ENCODE results near the gene TMEM39B. TPM values are rescaled to one million over a fixed set of nuclear protein-coding genes. Genes with fewer than 3 reads are reported as not detected.
"Not testable (repeated sequence)": the region's sequence is repeated elsewhere in the genome, so short reads cannot be mapped to it uniquely, and the experiment has no call there.

Gene TMEM39B
- total RNA-seq, 1 donor from 2014 or later, result 14.1 TPM

DNA sequence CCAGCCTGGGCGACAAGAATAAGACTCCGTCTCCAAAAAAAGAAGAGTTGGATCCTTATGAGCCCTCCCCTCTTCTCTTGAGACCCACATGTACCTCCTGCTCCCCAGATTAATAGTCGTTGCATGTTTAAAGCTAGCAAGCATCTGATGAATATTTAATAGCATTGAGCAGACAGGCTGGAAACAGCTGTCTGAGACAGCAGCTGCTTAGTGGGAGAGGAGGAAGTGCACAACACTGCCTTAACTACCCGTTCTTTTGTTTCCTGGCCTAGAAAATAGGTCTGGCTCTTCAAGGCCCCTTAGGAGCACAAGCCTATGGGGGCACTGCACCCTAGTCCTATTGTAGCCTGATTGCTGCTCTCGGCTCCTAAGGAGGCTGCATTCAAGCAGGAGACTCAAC, 17.3 kb upstream of the TMEM39B start:
- no peak overlapping the region for H3K4me3 Mint-ChIP-seq (ENCODE audit: unreplicated experiment)
- H3K36me3 Mint-ChIP-seq (ENCODE audit: low read depth), result peaks cover 40% of the 10 kb centered on the region
- H3K27ac Mint-ChIP-seq (ENCODE audit: unreplicated experiment), result peak overlapping the region; percentile 69

DNA sequence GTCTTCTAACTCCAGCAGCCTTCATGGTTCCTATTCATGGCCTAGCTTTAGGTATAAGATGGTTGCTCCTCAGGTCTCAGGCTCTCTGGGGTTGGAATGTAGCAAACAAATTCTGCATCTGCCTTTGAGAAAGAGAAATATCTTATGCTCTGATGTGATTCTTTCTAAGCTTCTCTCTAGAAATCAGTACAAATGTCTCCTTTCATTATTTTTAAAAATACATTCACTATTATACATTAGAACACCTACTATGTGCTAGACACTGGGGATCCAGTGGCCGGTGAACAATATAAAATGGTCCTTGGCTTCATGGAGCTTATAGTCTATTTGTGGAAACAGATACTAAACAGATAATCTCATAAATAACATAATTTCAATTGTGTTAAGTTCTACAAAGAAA, 16.1 kb upstream of the TMEM39B start:
- Mint-ChIP-seq H3K4me1 (ENCODE audit: low read depth) (peaks cover 19% of the 10 kb centered on the region), H3K36me3 (ENCODE audit: low read depth) (peaks cover 44% of the 10 kb centered on the region), H3K4me3 (ENCODE audit: unreplicated experiment) (no peak overlapping the region), H3K27me3 (ENCODE audit: low read depth) (no peaks in the 10 kb centered on the region), H3K27ac (ENCODE audit: unreplicated experiment) (peak overlapping the region; percentile 41), H3K9me3 (ENCODE audit: low read depth) (no peaks in the 10 kb centered on the region)
- TF ChIP-seq, protein P1, sequence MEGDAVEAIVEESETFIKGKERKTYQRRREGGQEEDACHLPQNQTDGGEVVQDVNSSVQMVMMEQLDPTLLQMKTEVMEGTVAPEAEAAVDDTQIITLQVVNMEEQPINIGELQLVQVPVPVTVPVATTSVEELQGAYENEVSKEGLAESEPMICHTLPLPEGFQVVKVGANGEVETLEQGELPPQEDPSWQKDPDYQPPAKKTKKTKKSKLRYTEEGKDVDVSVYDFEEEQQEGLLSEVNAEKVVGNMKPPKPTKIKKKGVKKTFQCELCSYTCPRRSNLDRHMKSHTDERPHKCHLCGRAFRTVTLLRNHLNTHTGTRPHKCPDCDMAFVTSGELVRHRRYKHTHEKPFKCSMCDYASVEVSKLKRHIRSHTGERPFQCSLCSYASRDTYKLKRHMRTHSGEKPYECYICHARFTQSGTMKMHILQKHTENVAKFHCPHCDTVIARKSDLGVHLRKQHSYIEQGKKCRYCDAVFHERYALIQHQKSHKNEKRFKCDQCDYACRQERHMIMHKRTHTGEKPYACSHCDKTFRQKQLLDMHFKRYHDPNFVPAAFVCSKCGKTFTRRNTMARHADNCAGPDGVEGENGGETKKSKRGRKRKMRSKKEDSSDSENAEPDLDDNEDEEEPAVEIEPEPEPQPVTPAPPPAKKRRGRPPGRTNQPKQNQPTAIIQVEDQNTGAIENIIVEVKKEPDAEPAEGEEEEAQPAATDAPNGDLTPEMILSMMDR (IDR thresholded peaks at IDR 0.05), result no peak
- DNase-seq (ENCODE audit: low spot score), result no peak

More for the DNA sequence above, 17.3 kb upstream of the TMEM39B start:
- no peaks in the 10 kb centered on the region for H3K9me3 Mint-ChIP-seq (ENCODE audit: low read depth)
- H3K27me3 Mint-ChIP-seq (ENCODE audit: low read depth), result no peaks in the 10 kb centered on the region
- no peak for DNase-seq (ENCODE audit: low spot score)
- TF ChIP-seq, protein P1 (IDR thresholded peaks at IDR 0.05), result no peak
- H3K4me1 Mint-ChIP-seq (ENCODE audit: low read depth), result peaks cover 8% of the 10 kb centered on the region

DNA sequence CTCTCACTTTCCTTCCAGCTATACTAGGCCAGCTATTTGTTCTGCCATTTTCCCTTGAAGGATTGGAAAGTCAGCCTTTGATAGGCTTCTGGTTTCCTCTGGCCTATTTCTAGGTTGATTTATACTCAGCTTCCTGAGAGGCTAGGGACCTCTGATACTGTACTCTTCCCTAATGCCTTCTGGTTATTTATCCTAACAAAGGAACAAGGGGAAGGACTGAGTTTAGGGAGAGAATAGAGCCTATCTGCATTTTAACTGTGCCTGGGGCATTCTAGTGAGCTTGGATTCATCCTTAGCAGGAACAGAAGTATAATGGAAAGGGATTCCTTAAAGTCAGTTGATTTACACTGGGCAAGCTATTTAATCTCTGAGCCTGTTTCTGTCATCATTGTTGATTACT, 11.8 kb upstream of the TMEM39B start:
- no peaks in the 10 kb centered on the region for H3K27me3 Mint-ChIP-seq (ENCODE audit: low read depth)
- H3K4me1 Mint-ChIP-seq (ENCODE audit: low read depth), result peaks cover 36% of the 10 kb centered on the region
- H3K36me3 Mint-ChIP-seq (ENCODE audit: low read depth), result peaks cover 27% of the 10 kb centered on the region
- TF ChIP-seq, protein P1 (IDR thresholded peaks at IDR 0.05), result no peak
- no peak overlapping the region for H3K4me3 Mint-ChIP-seq (ENCODE audit: unreplicated experiment)
- no peaks in the 10 kb centered on the region for H3K9me3 Mint-ChIP-seq (ENCODE audit: low read depth)
- peak overlapping the region; percentile 80 for H3K27ac Mint-ChIP-seq (ENCODE audit: unreplicated experiment)
- no peak for DNase-seq (ENCODE audit: low spot score)

DNA sequence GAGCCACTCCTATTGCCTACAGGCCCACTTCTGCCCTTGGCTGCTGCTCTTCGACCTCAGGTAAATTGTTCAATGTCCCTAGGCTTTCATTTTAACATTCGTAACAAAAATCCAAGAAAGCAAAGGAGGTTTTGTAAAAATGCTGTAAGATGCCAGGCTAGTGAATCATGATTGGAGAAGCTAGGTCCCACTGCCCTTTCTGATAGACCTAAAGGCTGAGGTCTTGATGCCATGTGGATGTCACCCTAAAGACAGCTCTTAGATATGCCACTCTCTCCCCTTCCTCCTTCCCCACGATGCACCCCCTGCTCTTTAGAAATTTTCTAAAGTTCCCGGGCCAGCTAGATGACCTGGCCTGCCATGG, 9.9 kb upstream of the TMEM39B start:
- Mint-ChIP-seq H3K9me3 (ENCODE audit: low read depth) (no peaks in the 10 kb centered on the region), H3K27me3 (ENCODE audit: low read depth) (no peaks in the 10 kb centered on the region), H3K36me3 (ENCODE audit: low read depth) (peaks cover 26% of the 10 kb centered on the region), H3K4me1 (ENCODE audit: low read depth) (peaks cover 50% of the 10 kb centered on the region), H3K4me3 (ENCODE audit: unreplicated experiment) (no peak overlapping the region), H3K27ac (ENCODE audit: unreplicated experiment) (peak overlapping the region; percentile 99)
- DNase-seq (ENCODE audit: low spot score), result no peak
- TF ChIP-seq, protein P1 (IDR thresholded peaks at IDR 0.05), result no peak

DNA sequence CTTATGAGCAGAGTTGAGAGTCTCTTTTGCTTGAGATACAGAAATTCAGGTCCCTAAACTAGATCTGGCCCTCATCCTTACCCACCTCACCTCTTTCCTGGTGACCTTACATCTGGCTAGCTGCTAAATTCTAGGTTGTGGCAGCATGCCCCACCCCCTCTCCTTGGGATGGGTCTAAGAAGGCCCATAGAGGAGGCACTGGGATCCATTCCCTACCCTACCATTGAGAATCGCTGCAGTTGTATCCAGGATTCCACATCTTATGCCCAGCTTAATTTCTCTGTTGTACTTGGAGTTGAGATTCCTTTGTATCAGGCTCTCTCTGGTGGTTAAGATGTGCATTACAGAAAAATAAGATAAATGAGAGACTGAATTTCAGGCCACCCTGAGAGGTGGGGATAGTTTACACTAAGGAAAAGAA, 9.5 kb upstream of the TMEM39B start:
- H3K4me3 Mint-ChIP-seq (ENCODE audit: unreplicated experiment), result no peak overlapping the region
- peaks cover 54% of the 10 kb centered on the region for H3K4me1 Mint-ChIP-seq (ENCODE audit: low read depth)
- no peak for DNase-seq (ENCODE audit: low spot score)
- peak overlapping the region; percentile 99 for H3K27ac Mint-ChIP-seq (ENCODE audit: unreplicated experiment)
- H3K27me3 Mint-ChIP-seq (ENCODE audit: low read depth), result no peaks in the 10 kb centered on the region
- H3K36me3 Mint-ChIP-seq (ENCODE audit: low read depth), result peaks cover 26% of the 10 kb centered on the region
- TF ChIP-seq, protein P1 (IDR thresholded peaks at IDR 0.05), result peak; percentile 85
- H3K9me3 Mint-ChIP-seq (ENCODE audit: low read depth), result no peaks in the 10 kb centered on the region

DNA sequence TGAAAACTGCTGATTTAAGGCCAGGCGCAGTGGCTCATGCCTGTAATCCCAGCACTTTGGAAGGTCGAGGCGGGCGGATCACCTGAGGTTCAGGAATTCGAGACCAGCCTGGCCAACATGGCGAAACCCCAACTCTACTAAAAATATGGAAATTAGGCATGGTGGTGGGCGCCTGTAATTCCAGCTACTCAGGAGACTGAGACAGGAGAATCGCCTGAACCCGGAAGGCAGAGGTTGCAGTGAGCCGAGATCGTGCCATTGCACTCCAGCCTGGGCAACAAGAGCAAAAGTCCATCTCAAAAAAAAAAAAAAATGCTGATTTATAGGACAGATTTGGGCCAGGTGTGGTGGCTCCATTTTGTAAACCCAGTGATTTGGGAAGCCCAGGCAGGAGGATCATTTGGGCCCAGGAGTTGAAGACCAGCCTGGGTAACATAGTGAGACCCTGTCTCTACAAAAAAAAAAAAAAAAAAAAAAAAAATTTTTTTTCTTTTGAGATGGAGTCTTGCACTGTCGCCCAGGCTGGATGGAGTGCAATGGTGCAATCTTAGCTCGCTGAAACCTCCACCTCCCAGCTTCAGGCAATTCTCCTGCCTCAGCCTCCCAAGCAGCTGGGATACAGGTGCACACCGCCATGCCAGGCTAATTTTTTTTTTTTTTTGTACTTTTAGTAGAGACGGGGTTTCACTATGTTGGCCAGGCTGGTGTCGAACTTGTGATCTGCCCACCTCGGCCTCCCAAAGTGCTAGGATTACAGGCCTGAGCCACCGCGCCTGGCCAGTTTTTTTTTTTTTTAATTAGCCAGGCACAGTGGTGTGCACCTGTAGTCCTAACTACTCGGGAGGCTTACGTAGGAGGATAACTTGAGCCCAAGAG, 6.9 kb upstream of the TMEM39B start:
- Mint-ChIP-seq H3K27ac (ENCODE audit: unreplicated experiment) (peak overlapping the region; percentile 42), H3K4me1 (ENCODE audit: low read depth) (peaks cover 65% of the 10 kb centered on the region)
- DNase-seq (ENCODE audit: low spot score); H3K27me3 Mint-ChIP-seq (ENCODE audit: low read depth); H3K9me3 Mint-ChIP-seq (ENCODE audit: low read depth); H3K36me3 Mint-ChIP-seq (ENCODE audit: low read depth); H3K4me3 Mint-ChIP-seq (ENCODE audit: unreplicated experiment): not testable (repeated sequence)
